ENCODE measurements around the gene TRMT6.

DNA sequence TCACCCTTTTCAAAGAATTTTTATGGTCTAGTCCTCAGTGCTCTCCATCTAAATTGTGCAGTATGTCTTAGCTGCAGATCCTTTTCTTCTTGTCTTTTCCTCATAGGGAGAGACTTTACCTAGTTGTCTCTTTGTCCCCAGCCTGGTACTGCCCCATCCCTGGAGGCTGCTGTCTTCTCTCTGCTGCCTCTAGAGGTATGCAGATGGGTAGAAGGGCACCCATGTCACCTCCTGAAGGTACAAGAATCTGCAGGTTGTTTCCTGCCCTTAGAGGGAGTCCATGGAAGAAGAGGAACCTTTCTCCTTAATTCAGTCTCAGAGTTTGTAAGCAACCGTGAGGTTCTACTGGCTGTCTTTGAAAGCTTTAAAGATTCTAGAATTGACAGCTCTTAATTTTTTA lies 39.2 kb upstream of the TRMT6 start:
- TF ChIP-seq, protein P1, sequence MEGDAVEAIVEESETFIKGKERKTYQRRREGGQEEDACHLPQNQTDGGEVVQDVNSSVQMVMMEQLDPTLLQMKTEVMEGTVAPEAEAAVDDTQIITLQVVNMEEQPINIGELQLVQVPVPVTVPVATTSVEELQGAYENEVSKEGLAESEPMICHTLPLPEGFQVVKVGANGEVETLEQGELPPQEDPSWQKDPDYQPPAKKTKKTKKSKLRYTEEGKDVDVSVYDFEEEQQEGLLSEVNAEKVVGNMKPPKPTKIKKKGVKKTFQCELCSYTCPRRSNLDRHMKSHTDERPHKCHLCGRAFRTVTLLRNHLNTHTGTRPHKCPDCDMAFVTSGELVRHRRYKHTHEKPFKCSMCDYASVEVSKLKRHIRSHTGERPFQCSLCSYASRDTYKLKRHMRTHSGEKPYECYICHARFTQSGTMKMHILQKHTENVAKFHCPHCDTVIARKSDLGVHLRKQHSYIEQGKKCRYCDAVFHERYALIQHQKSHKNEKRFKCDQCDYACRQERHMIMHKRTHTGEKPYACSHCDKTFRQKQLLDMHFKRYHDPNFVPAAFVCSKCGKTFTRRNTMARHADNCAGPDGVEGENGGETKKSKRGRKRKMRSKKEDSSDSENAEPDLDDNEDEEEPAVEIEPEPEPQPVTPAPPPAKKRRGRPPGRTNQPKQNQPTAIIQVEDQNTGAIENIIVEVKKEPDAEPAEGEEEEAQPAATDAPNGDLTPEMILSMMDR (conservative IDR thresholded peaks at IDR 0.05 in 1 of 2, IDR thresholded peaks at IDR 0.05 in 1 of 2; ENCODE audit: low read depth in 1 of 2, low read length in 2 of 2) = no peak
- no peak for TF ChIP-seq EZH2 (IDR thresholded peaks at IDR 0.05; ENCODE audit: low read length, missing control alignments)

Data from fibroblast of lung (primary cell).